ENCODE data around the gene FCN3.
"Not testable (repeated sequence)": the region's sequence is repeated elsewhere in the genome, so short reads cannot be mapped to it uniquely, and the experiment has no call there.

Gene FCN3

GRCh38 chr1:27374362-27375086 is at the start of gene FCN3:
FCN3 (minus strand) TSS chr1:27374824; CDS start chr1:27374818, 6 bp downstream.
- no peak for DNase-seq

- no peak for DNase-seq
Observed at GRCh38 chr1:27423709-27424108, 49.1 kb upstream of the FCN3 start.

GRCh38 chr1:27418326-27419185 is 43.9 kb upstream of the FCN3 start:
- DNase-seq, result peak; percentile 74

GRCh38 chr1:27417713-27418112 is 43.1 kb upstream of the FCN3 start:
- no peak for DNase-seq

- DNase-seq, result peak; percentile 75
Observed at GRCh38 chr1:27416387-27417111, 41.9 kb upstream of the FCN3 start.

- no peak for DNase-seq
Observed at GRCh38 chr1:27414091-27414490, 39.5 kb upstream of the FCN3 start.

- no peak for DNase-seq
Observed at GRCh38 chr1:27413004-27413403, 38.4 kb upstream of the FCN3 start.

- no peak for DNase-seq
Observed at GRCh38 chr1:27412502-27412901, 37.9 kb upstream of the FCN3 start.

- DNase-seq, result no peak
Observed at GRCh38 chr1:27410709-27411108, 36.1 kb upstream of the FCN3 start.

GRCh38 chr1:27409669-27410068 is 35.0 kb upstream of the FCN3 start:
- DNase-seq, result no peak

- DNase-seq, result no peak
Observed at GRCh38 chr1:27408151-27408550, 33.5 kb upstream of the FCN3 start.

GRCh38 chr1:27406791-27407190 is 32.2 kb upstream of the FCN3 start:
- not testable (repeated sequence) for DNase-seq

GRCh38 chr1:27406362-27406680 is 31.7 kb upstream of the FCN3 start:
- no peak for DNase-seq

- DNase-seq, result not testable (repeated sequence)
Observed at GRCh38 chr1:27405598-27406361, 31.2 kb upstream of the FCN3 start.

- DNase-seq, result no peak
Observed at GRCh38 chr1:27405074-27405473, 30.4 kb upstream of the FCN3 start.

GRCh38 chr1:27403931-27404330 is 29.3 kb upstream of the FCN3 start:
- DNase-seq, result no peak

- peak; percentile 24 for DNase-seq
Observed at GRCh38 chr1:27403065-27403726, 28.6 kb upstream of the FCN3 start.

- DNase-seq, result no peak
Observed at GRCh38 chr1:27402349-27402754, 27.7 kb upstream of the FCN3 start.

- no peak for DNase-seq
Observed at GRCh38 chr1:27400963-27401341, 26.3 kb upstream of the FCN3 start.

- DNase-seq, result no peak
Observed at GRCh38 chr1:27400082-27400962, 25.7 kb upstream of the FCN3 start.

Data from stimulated activated CD4-positive, alpha-beta T cell treated with anti-CD3 and anti-CD28 coated beads, Interleukin-4, amount 100 ng/mL, for 24 hours (primary cell).